GM10266 (cell line): ENCODE results near the gene TSPAN4.

Experiments
- DNase-seq: peaks from one replicate; pipeline ENCODE4 v3.0.0; 2012; ENCODE audit errors: extremely low spot score
- CTCF ChIP-seq: IDR thresholded peaks from 2 replicates; pipeline ENCODE4 v1.5.1; 2012; ENCODE audit warnings: mild to moderate bottlenecking, low read depth; ENCODE audit not compliant: control insufficient read depth, insufficient read depth; ENCODE audit errors: missing control alignments

Gene TSPAN4

GRCh38 chr11:820655-821511 is 21.8 kb upstream of the TSPAN4 start:
- no peak for TF ChIP-seq CTCF

GRCh38 chr11:821512-822371 is 20.9 kb upstream of the TSPAN4 start:
- TF ChIP-seq CTCF: no peak
- DNase-seq: no peak

More at GRCh38 chr11:820655-821511, 21.8 kb upstream of the TSPAN4 start:
- DNase-seq: no peak

GRCh38 chr11:823441-824291 is 19.0 kb upstream of the TSPAN4 start:
- no peak for DNase-seq
- TF ChIP-seq CTCF: no peak

- no peak for DNase-seq
- no peak for TF ChIP-seq CTCF
Measured at GRCh38 chr11:824292-824880, 18.3 kb upstream of the TSPAN4 start.

- no peak for TF ChIP-seq CTCF
- no peak for DNase-seq
Measured at GRCh38 chr11:824942-825341, 17.7 kb upstream of the TSPAN4 start.

GRCh38 chr11:825366-826226 is 17.1 kb upstream of the TSPAN4 start:
- no peak for DNase-seq
- TF ChIP-seq CTCF: no peak
